Activated T-helper 9 cell treated with anti-CD3 and anti-CD28 coated beads, Interleukin-2, amount 50 U/mL, for 16 hours (primary cell): ENCODE results near the gene MICU1.
"Not testable (repeated sequence)": the region's sequence is repeated elsewhere in the genome, so short reads cannot be mapped to it uniquely, and the experiment has no call there.

Experiments
- DNase-seq: peaks from one replicate; pipeline ENCODE4 v3.0.0-alpha.2; 2020; ENCODE audit warnings: low read depth

Gene MICU1

DNA sequence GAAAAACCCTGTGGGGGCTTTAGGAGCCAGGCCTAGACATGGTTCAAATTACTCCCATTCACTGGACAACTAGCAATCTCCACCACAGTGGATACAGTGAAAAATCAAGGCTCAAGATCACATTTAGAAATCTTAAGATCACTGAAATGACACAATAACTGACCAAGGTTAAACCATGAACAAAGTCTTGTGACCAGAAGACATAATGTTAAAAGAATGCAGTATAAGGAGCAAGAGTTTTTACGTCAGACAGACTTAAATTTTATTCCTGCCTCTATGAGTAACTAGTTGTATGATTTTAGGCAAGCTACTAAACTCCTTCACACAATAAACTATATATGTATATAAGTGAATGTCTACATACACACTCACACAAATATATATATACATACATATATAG lies 68.5 kb downstream of the MICU1 start:
- DNase-seq, result no peak

DNA sequence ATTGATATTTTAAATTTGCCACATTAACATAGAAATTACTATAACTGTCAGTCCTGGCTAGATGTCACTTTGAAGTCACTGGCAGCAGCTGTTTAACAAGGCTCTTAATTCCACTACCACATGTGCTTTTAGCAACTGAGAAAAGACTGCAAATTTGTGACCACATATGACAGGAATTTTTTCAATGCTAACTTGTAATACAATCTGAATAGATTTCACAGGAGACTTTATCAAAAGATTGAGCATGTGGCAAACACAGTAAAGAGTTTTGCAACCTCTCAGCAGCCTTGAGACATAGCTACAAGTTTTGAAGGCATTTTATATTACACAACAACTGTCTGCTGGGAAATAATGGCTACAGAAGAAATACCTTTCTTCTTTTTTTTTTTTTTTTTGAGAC lies 73.0 kb downstream of the MICU1 start:
- no peak for DNase-seq

DNA sequence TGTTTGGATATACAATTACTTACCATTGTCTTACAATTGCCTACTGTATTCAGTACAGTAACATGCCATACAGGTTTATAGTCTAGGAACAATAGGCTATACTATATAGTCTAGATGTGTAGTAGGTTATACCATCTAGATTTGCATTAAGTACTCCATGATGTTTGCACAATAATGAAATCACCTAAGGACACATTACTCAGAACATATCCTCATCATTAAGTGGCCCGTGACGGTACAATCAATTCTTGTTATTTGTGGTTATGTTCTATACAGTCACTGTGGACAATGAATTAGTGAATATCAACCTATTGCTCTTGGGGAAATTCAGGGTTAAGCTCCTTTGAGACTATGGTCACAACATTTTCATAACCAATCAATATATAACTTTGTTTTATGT lies 75.6 kb downstream of the MICU1 start:
- DNase-seq, result no peak

DNA sequence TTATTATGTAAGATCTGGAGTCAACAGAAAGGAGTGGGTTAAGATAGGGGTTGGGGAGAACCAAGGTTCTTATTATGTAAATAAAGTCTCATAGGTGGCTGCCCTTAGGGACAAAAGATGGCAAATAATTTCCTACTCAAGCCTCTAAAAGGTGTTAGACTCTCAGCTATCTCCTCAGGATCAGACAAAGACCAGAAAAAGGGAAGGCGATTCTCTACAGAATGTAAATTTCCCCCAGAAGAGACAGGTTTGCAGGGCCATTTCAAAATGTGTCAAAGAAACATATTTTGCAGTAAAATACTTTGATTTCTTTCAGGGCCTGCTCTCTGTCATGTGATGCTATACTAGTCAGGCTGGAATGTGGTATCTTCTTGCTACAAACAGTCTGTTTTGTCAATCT lies 80.3 kb downstream of the MICU1 start:
- DNase-seq, result no peak

- not testable (repeated sequence) for DNase-seq
Measured at GRCh38 chr10:72543855-72544254, 82.0 kb downstream of the MICU1 start.

DNA sequence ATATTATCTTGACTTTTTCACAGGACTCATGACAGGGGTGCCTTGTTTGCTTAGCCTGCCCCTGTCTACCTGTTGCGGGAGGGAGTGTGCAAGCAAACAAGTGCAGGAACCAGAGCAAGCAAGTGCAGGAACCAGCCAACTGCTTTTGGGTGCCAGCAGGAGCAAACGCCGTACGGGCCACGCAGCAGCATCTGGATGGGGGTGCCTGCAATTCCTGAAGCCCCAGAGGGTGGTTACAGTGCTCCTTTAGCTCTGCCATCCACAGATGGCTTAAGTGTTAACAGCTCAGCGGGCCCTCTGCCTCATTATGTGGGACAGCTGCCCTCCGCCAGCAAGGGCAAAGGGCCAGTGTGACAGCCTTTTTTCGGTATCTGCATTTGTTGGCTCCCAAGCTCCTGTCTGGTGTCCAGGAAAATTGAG lies 83.5 kb downstream of the MICU1 start:
- DNase-seq, result no peak

DNA sequence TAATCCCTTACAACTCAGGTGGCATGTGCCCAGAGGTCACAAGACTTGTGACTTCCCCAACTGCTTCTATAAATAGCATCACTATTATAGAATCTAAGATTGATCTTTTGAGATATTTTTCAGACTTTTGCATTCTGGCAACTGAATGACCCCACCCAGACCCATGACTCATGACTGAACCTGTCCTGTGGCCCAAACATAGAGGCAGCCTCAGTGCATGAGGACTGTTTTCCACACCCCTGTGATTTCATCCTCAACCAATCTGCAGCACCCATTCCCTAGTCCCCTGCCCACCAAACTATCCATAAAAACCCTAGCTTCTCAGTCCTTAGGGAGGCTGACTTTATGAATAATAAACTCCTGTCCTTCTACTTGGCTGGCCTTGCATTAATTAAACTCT lies 84.5 kb downstream of the MICU1 start:
- no peak for DNase-seq

GRCh38 chr10:72540193-72540807 lies 85.6 kb downstream of the MICU1 start:
- no peak for DNase-seq

- no peak for DNase-seq
Measured at GRCh38 chr10:72539137-72539536, 86.7 kb downstream of the MICU1 start.

DNA sequence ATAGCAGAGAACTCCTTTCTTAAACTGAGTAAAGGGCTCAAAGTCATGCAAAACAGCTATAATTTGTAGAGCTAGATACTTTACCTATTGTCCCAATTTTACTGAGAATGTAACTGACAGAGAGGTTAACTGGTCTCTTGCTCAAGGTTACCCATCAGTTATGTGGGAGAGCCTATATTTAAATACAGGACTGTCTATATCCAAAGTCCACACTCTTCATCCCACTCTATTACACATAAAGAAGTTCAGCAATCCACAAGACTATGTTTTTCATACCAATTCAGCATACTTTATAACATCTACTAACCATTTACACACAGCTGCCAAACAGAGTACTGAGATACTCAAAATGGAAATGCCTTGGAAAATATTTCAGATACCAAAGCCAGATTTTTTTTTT lies 100.2 kb downstream of the MICU1 start:
- DNase-seq, result no peak

- DNase-seq, result no peak
Measured at GRCh38 chr10:72525277-72525676, 100.6 kb downstream of the MICU1 start.

DNA sequence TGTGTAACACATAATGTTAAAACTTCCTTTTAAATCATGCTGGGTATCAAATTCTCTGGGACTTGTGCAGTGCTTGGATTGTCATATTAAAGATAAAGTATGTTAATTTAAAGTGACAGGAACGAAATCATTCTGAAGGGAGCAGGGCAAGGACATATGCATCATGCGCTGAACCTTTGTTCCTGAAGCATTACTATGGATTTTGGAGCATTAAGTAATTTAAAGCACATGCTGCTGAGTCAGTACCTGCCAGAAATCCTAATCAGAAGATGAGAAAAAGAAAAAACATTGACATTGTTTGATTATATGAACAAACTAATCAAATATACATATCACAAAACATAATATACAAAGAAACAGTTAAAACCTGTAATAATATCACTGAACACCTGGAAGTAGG lies 101.4 kb downstream of the MICU1 start:
- no peak for DNase-seq

- DNase-seq, result no peak
Measured at GRCh38 chr10:72523932-72524396, 101.9 kb downstream of the MICU1 start.

GRCh38 chr10:72523062-72523461 lies 102.8 kb downstream of the MICU1 start:
- DNase-seq, result no peak

- DNase-seq, result no peak
Measured at GRCh38 chr10:72517244-72517643, 108.6 kb downstream of the MICU1 start.

GRCh38 chr10:72515455-72515854 lies 110.4 kb downstream of the MICU1 start:
- DNase-seq, result no peak

DNA sequence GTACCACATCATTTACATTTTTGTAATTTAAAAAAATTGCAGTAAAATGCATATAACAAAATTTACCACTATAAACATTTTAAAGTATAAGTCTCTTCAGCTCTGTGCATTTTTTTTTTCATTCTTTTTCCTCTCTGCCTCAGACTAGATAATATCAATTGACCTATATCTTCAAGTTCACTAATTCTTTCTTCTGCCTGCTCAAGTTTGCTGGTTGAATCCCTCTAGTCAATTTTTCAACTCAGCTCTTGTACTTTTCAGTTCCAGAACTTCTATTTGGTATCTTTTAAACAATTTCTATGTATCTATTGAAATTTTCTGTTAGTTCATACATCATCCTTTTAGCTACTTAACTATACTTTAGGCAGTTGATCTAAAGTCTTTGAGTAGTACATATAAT lies 112.0 kb downstream of the MICU1 start:
- no peak for DNase-seq

DNA sequence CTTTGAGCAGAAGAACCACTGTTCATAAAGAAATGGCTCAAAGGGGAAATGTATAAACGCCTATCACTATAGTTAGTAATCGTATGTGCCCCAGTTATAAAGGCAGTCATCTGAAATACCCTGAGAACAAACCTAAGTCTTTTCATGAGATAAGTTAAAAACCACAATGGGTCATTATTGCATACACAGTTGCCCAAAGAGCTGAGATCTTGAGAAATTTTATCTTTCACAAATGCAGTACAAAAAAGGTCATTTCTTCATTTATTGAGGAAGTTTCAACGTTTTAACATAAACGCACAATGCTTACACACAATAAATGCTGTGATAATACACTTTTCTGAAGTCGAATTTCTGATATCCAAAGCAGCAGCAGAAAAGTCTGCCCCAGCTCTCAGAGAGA lies 114.4 kb downstream of the MICU1 start:
- DNase-seq, result no peak

- no peak for DNase-seq
Measured at GRCh38 chr10:72509941-72510340, 115.9 kb downstream of the MICU1 start.

DNA sequence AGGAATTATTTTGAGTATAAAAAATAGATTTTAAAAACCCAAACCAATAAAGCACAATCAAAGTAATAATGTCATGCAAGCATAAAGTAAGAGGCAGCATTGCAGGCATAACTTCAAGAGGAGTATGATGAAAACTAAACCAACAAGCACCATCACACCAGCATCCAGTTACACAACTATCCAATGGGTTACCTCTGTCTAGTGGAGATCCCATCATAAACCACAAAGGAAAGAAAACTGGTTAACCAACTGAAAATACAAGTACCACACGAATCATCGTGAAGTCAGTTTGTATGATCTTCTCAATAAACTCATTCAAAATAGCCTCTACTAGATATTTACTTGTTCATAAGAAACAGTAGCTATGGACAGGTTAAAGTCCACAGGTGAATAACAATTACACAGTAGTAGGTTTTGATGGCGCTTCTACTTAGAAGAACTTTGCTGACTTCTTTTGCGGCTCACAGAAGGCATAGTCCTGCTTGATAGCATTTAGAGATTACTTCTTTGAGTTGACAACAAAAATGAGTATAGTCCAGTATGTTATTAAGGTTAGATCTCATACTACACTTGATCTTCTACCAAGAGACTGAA lies 116.6 kb downstream of the MICU1 start:
- no peak for DNase-seq

- no peak for DNase-seq
Measured at GRCh38 chr10:72508033-72508432, 117.8 kb downstream of the MICU1 start.

DNA sequence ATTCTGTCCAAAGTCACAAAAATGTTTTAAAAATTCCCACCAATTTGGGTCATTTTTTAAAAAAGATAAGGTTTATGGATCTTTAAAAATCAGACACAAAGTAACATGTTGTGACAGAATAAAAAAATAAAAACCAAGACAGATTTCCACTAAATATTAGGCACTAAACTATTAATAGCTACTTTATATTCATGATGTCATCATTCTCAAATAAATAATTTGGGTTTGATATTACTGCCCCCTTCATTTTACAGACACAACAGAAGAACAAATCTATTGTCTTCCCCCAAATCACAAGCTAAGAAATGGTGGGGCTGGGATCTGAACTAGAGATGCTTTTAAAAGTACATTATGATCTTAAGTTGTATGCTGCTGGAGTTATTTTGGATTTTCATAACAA lies 119.4 kb downstream of the MICU1 start:
- no peak for DNase-seq

GRCh38 chr10:72505435-72505834 lies 120.4 kb downstream of the MICU1 start:
- DNase-seq, result no peak
